Thoracic aorta (tissue), 2 donors: ENCODE results near the gene MRAP. TPM values are rescaled to one million over a fixed set of nuclear protein-coding genes. Genes with fewer than 3 reads are reported as not detected.

Source experiments
- ATAC-seq: fragments of 150-250 bp; one replicate; pipeline ENCODE4 v1.8.0; 2017; ENCODE audit warnings: low read depth; ENCODE audit not compliant: insufficient number of reproducible peaks, low FRiP score
- DNase-seq: peaks from one replicate; pipeline ENCODE4 v3.0.0-alpha.2; 2020; ENCODE audit warnings: low spot score
- H3K27ac ChIP-seq, 2 donors: fragments of 200-600 bp; sonication (generic); 1 replicate in 1 of 2; 2 replicates in 1 of 2; pipeline ENCODE4 v1.5.1; 2016; ENCODE audit warnings: mild to moderate bottlenecking in 2 of 2, moderate library complexity in 2 of 2
- H3K27me3 ChIP-seq: fragments of 200-600 bp; sonication (generic); replicated peaks from 2 replicates; pipeline ENCODE4 v1.6.0; 2016; ENCODE audit warnings: mild to moderate bottlenecking; ENCODE audit not compliant: insufficient read depth
- H3K36me3 ChIP-seq: fragments of 200-600 bp; sonication (generic); one replicate; pipeline ENCODE4 v1.5.1; 2016
- H3K4me1 ChIP-seq, 2 donors: fragments of 200-600 bp; sonication (generic); 1 replicate in 1 of 2; 2 replicates in 1 of 2; pipeline versions ENCODE4 v1.5.1 to v1.6.0; 2016; ENCODE audit warnings: low read depth in 2 of 2, mild to moderate bottlenecking in 1 of 2; ENCODE audit not compliant: control insufficient read depth in 1 of 2
- H3K4me3 ChIP-seq: fragments of 200-600 bp; sonication (generic); 2 replicates; pipeline ENCODE4 v1.5.1; 2016; ENCODE audit warnings: mild to moderate bottlenecking
- H3K9me3 ChIP-seq: fragments of 200-600 bp; sonication (generic); 2 replicates; pipeline ENCODE4 v1.5.1; 2016
- total RNA-seq, 2 donors: library from RNA; depleted of rRNA; stranded (reverse); fragments of >200 nt; gene quantifications; one replicate each; pipeline versions ENCODE4 v1.1.0 to v1.2.3, GENCODE V29; 2016
- TF ChIP-seq, protein P1 (sequence below): fragments of 200-600 bp; sonication (generic); IDR thresholded peaks from one replicate; pipeline ENCODE4 v1.5.1; 2019; ENCODE audit warnings: antibody characterized with exemption

The MRAP gene
- total RNA-seq, 2 donors from 2014 or later = not detected

DNA sequence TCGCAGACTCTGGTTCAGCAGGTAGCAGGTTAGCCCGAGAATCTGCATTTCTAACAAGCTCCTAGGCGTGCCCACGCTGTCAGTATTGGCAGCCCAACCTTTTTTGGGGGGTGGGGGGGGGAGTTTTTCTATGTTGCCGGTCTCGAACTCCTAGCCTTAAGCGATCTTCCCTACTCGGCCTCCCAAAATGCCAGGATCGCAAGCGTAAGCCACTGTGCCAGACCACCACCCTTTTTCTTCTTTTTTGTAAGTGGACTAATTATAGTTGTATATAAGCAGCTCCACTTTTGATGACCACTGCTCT is 19.3 kb upstream of the MRAP start:
- ATAC-seq (no peak), DNase-seq (no peak)
- TF ChIP-seq, protein P1, sequence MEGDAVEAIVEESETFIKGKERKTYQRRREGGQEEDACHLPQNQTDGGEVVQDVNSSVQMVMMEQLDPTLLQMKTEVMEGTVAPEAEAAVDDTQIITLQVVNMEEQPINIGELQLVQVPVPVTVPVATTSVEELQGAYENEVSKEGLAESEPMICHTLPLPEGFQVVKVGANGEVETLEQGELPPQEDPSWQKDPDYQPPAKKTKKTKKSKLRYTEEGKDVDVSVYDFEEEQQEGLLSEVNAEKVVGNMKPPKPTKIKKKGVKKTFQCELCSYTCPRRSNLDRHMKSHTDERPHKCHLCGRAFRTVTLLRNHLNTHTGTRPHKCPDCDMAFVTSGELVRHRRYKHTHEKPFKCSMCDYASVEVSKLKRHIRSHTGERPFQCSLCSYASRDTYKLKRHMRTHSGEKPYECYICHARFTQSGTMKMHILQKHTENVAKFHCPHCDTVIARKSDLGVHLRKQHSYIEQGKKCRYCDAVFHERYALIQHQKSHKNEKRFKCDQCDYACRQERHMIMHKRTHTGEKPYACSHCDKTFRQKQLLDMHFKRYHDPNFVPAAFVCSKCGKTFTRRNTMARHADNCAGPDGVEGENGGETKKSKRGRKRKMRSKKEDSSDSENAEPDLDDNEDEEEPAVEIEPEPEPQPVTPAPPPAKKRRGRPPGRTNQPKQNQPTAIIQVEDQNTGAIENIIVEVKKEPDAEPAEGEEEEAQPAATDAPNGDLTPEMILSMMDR = no peak
- H3K4me1 ChIP-seq = peaks cover 10 to 17% of the 10 kb centered on the region in 2 donors
- peak overlapping the region in 1 of 2 donors; percentile 67 for H3K27ac ChIP-seq
- H3K9me3 ChIP-seq = no peaks in the 10 kb centered on the region
- no peaks in the 10 kb centered on the region for H3K27me3 ChIP-seq
- H3K4me3 ChIP-seq = peak overlapping the region; percentile 90
- H3K36me3 ChIP-seq = no peaks in the 10 kb centered on the region

DNA sequence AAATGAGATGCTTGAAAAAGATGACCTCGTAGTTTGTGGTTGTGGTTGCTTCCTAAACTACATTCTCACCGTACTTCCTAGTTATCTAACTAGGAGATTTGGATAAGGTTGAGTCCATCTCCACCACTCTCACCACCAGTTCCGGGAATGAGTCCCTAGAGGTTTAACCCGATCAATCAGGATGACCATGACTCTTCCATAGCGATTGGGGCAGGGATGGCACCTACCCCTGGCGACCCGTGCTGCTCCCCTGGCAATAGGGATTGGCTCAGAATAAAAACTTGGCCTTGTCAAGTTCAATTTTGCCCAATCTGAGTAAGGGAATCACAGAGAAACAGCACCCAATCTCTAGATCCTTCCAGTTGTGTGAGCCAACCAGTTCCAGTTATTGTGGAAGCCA is 17.1 kb upstream of the MRAP start:
- Histone ChIP-seq H3K27ac (no peak overlapping the region), H3K27me3 (no peaks in the 10 kb centered on the region), H3K4me3 (no peak overlapping the region), H3K36me3 (no peaks in the 10 kb centered on the region), H3K4me1 (peaks cover 10 to 17% of the 10 kb centered on the region in 2 donors), H3K9me3 (no peaks in the 10 kb centered on the region)
- DNase-seq (no peak), ATAC-seq (no peak)
- TF ChIP-seq, protein P1 = no peak

DNA sequence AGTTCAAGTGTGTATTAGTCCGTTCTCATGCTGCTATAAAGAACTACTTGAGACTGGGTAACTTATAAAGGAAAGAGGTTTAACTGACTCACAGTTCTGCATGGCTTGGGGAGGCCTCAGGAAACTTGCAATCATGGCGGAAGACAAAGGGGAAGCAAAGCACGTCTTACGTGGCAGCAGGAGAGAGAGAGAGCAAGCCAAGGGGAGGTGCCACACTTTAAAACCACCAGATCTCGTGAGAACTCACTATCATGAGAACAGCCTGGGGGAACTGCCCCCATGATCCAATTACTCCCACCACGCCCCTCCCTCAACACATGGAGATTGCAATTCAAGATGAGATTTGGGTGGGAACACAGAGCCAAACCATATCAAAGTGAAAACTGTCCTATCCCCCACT is 15.7 kb upstream of the MRAP start:
- peaks cover 10 to 14% of the 10 kb centered on the region in 2 donors for H3K4me1 ChIP-seq
- no peaks in the 10 kb centered on the region for H3K27me3 ChIP-seq
- no peaks in the 10 kb centered on the region for H3K9me3 ChIP-seq
- no peak overlapping the region for H3K4me3 ChIP-seq
- DNase-seq (no peak), ATAC-seq (no peak)
- H3K36me3 ChIP-seq = no peaks in the 10 kb centered on the region
- TF ChIP-seq, protein P1 = no peak
- no peak overlapping the region for H3K27ac ChIP-seq

DNA sequence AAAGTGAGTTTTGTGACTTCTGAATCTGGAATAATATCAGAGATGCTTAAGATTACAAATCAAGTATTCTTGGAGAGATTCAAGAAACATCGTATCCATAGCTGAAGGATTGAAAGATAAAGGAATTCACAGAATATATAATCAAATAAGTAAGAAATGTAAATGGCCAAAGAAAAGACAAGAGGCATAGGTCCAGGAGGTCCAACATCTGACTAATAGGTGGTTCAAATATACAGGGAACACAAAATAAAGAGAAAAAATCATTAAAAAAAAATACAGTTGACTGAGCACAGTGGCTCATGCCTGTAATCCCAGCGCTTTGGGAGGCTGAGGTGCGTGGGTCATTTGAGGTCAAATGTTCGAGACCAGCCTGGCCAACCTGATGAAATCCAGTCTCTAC is 13.2 kb upstream of the MRAP start:
- Histone ChIP-seq H3K27ac (no peak overlapping the region), H3K9me3 (no peaks in the 10 kb centered on the region)
- ATAC-seq = no peak

DNA sequence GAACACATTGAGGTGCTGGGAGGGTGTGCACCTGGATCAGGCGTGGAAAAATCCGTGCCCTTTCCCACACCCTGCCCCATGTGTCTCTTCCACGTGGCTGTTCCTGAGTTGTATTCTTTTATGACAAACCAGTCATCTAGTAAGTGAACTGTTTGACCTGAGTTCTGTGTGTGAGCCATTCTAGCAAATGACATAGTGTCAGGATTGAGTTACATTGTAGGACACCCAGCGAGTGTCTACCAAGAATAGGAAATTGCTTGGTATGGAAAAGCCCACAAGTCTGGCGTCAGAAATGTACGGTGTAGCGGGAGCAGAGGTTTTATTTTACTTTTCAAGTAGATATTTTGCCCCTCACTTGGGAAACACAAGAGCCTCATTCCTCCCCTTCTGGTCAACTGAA is 1.2 kb upstream of the MRAP start:
- Histone ChIP-seq H3K27ac (no peak overlapping the region), H3K4me1 (no peaks in the 10 kb centered on the region), H3K27me3 (no peaks in the 10 kb centered on the region), H3K36me3 (peaks cover 6% of the 10 kb centered on the region), H3K9me3 (no peaks in the 10 kb centered on the region), H3K4me3 (no peak overlapping the region)
- DNase-seq (no peak), ATAC-seq (no peak)
- TF ChIP-seq, protein P1 = no peak

More for the DNA sequence above, 13.2 kb upstream of the MRAP start:
- TF ChIP-seq, protein P1 = no peak
- H3K36me3 ChIP-seq = no peaks in the 10 kb centered on the region
- no peak overlapping the region for H3K4me3 ChIP-seq
- no peak for DNase-seq
- no peaks in the 10 kb centered on the region for H3K4me1 ChIP-seq
- no peaks in the 10 kb centered on the region for H3K27me3 ChIP-seq
